ENCODE data around the gene LETMD1. TPM values are rescaled to one million over a fixed set of nuclear protein-coding genes. Genes with fewer than 3 reads are reported as not detected.

The LETMD1 gene
- total RNA-seq, 2 experiments from 2014 or later = 51.8 to 54.1 TPM

DNA sequence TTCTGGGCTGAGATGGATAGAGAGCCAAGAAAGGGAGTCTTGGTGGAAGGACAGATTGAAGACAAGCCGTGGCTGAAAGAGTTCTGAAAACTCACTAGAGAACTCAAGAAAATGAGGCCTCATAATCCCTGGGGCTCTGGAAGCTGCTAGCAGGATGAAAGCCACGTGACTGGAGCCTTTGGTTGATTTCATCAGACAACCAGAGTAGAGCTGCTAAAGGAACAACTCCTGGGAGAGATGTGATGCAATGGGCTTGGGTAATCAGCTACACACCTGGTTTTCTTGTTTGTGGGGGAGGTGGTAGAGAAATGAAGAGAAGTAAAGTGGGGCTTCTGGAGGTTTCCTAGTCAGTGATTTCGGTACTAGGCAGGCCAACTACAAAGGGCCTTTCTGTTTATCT, 21.9 kb downstream of the LETMD1 start:
- Histone ChIP-seq H3K4me1 (ENCODE audit: insufficient read depth, low read length) (no peaks in the 10 kb centered on the region), H3K27me3 (ENCODE audit: control insufficient read depth in 1 of 2, insufficient read depth in 2 of 2, low read length in 2 of 2) (no peaks in the 10 kb centered on the region), H3K27ac (ENCODE audit: low read depth in 1 of 2, low read length in 2 of 2) (no peak overlapping the region), H3K9me3 (ENCODE audit: control insufficient read depth in 1 of 2, insufficient read depth in 1 of 2, low read length in 2 of 2) (no peaks in the 10 kb centered on the region), H3K36me3 (ENCODE audit: insufficient read depth, low read length) (peaks cover 69% of the 10 kb centered on the region), H3K4me3 (ENCODE audit: low read length) (no peak overlapping the region)
- DNase-seq = no peak
- ChIA-PET CTCF (no interaction called here), POLR2A (no interaction called here)
- ATAC-seq (ENCODE audit: poor library complexity) = no peak
- Mint-ChIP-seq H3K27ac (no peak overlapping the region), H3K36me3 (ENCODE audit: low read depth) (peaks cover 83% of the 10 kb centered on the region), H3K4me3 (no peak overlapping the region), H3K9me3 (no peaks in the 10 kb centered on the region), H3K27me3 (no peaks in the 10 kb centered on the region), H3K4me1 (ENCODE audit: low read depth) (no peaks in the 10 kb centered on the region)
- intact Hi-C loops (cut with DNase I, micrococcal nuclease) = no loop called here
- no peak for TF ChIP-seq CTCF (IDR thresholded peaks at IDR 0.05)

- intact Hi-C loops (cut with DNase I, micrococcal nuclease) = no loop called here
- DNase-seq (no peak), ATAC-seq (ENCODE audit: poor library complexity) (no peak)
- ChIA-PET POLR2A (no interaction called here), CTCF (no interaction called here)
- H3K9me3 ChIP-seq (ENCODE audit: control insufficient read depth in 1 of 2, insufficient read depth in 1 of 2, low read length in 2 of 2) = no peaks in the 10 kb centered on the region
- H3K36me3 ChIP-seq (ENCODE audit: insufficient read depth, low read length) = peaks cover 58% of the 10 kb centered on the region
- no peaks in the 10 kb centered on the region for H3K27me3 ChIP-seq (ENCODE audit: control insufficient read depth in 1 of 2, insufficient read depth in 2 of 2, low read length in 2 of 2)
- no peak overlapping the region for H3K27ac ChIP-seq (ENCODE audit: low read depth in 1 of 2, low read length in 2 of 2)
- H3K4me3 ChIP-seq (ENCODE audit: low read length) = no peak overlapping the region
- H3K4me3 Mint-ChIP-seq = no peak overlapping the region
- H3K36me3 Mint-ChIP-seq (ENCODE audit: low read depth) = peaks cover 80% of the 10 kb centered on the region
- H3K4me1 ChIP-seq (ENCODE audit: insufficient read depth, low read length) = peaks cover 10% of the 10 kb centered on the region
- peaks cover 9% of the 10 kb centered on the region for H3K4me1 Mint-ChIP-seq (ENCODE audit: low read depth)
- H3K27me3 Mint-ChIP-seq = no peaks in the 10 kb centered on the region
- no peak for TF ChIP-seq CTCF (IDR thresholded peaks at IDR 0.05)
- H3K27ac Mint-ChIP-seq = no peak overlapping the region
- no peaks in the 10 kb centered on the region for H3K9me3 Mint-ChIP-seq
These were observed 23.5 kb downstream of the LETMD1 start for GRCh38 chr12:51071663-51072062.

DNA sequence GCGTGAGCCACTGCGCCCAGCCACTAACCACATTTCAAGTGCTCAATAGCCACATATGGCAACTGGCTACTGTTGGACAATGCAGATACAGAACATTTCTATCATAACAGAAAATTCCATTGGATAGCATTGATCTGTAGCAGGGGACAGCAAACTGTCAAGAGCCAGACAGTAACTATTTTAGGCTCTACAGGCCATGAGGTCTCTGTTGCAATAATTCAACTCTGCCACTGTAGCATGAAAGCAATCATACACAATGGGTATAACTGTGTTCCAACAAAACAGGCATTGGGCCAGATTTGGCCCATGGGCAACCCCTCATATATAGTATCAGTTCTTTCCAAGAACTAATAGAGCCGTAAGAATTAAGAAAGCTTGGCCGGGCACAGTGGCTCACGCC, 27.3 kb downstream of the LETMD1 start:
- Mint-ChIP-seq H3K27ac (no peak overlapping the region), H3K4me3 (no peak overlapping the region), H3K4me1 (ENCODE audit: low read depth) (peaks cover 37% of the 10 kb centered on the region), H3K9me3 (no peaks in the 10 kb centered on the region), H3K36me3 (ENCODE audit: low read depth) (peaks cover 57% of the 10 kb centered on the region), H3K27me3 (no peaks in the 10 kb centered on the region)
- POLR2A ChIA-PET = interaction anchor here (1.0 kb wide), 1 partner anchor 163 kb away, joined by 3 read pairs; the partner anchor contains the start of gene DAZAP2
- Histone ChIP-seq H3K4me1 (ENCODE audit: insufficient read depth, low read length) (peaks cover 10% of the 10 kb centered on the region), H3K4me3 (ENCODE audit: low read length) (no peak overlapping the region), H3K9me3 (ENCODE audit: control insufficient read depth in 1 of 2, insufficient read depth in 1 of 2, low read length in 2 of 2) (no peaks in the 10 kb centered on the region), H3K27ac (ENCODE audit: low read depth in 1 of 2, low read length in 2 of 2) (no peak overlapping the region), H3K36me3 (ENCODE audit: insufficient read depth, low read length) (peaks cover 31% of the 10 kb centered on the region), H3K27me3 (ENCODE audit: control insufficient read depth in 1 of 2, insufficient read depth in 2 of 2, low read length in 2 of 2) (no peaks in the 10 kb centered on the region)
- TF ChIP-seq CTCF (IDR thresholded peaks at IDR 0.05) = no peak
- CTCF ChIA-PET = no interaction called here
- DNase-seq = no peak
- no peak for ATAC-seq (ENCODE audit: poor library complexity)
- intact Hi-C loops (cut with DNase I, micrococcal nuclease) = no loop called here

Data from CD4-positive, alpha-beta T cell (primary cell).